Dedifferentiated amniotic fluid mesenchymal stem cell (primary cell): ENCODE data around the gene CCL19.

ENCODE experiments used
- DNase-seq: peaks from one replicate; pipeline ENCODE4 v3.0.0-alpha.2; 2016; ENCODE audit errors: extremely low spot score

The CCL19 gene

GRCh38 chr9:34694811-34695210, 3.7 kb upstream of the CCL19 start:
- no peak for DNase-seq

DNA sequence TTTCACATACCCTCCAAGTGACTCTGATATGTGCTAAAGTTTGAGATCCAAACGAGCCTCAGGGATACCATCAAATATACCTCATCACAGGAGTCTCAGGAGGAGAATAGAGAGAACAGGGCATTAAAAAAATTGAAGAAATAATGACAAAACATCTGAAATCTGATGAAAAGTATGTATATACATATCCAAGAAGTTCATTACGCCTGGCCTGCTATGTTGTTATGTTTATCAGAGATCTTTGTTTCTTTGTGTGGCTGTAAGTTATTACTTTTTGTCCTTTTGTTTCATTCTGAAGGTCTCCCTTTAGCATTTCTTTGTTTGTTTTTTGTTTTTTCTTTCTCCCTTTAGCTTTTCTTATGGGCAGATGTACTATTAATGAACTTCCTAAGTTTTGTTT, 2.5 kb upstream of the CCL19 start:
- no peak for DNase-seq

GRCh38 chr9:34691936-34692315, 850 bp upstream of the CCL19 start:
- no peak for DNase-seq

GRCh38 chr9:34689512-34689911, 1.6 kb downstream of the CCL19 start:
- DNase-seq, result no peak

GRCh38 chr9:34689116-34689470, 2.0 kb downstream of the CCL19 start:
- DNase-seq, result no peak

- no peak for DNase-seq
Observed at GRCh38 chr9:34688329-34689115, 2.6 kb downstream of the CCL19 start.

DNA sequence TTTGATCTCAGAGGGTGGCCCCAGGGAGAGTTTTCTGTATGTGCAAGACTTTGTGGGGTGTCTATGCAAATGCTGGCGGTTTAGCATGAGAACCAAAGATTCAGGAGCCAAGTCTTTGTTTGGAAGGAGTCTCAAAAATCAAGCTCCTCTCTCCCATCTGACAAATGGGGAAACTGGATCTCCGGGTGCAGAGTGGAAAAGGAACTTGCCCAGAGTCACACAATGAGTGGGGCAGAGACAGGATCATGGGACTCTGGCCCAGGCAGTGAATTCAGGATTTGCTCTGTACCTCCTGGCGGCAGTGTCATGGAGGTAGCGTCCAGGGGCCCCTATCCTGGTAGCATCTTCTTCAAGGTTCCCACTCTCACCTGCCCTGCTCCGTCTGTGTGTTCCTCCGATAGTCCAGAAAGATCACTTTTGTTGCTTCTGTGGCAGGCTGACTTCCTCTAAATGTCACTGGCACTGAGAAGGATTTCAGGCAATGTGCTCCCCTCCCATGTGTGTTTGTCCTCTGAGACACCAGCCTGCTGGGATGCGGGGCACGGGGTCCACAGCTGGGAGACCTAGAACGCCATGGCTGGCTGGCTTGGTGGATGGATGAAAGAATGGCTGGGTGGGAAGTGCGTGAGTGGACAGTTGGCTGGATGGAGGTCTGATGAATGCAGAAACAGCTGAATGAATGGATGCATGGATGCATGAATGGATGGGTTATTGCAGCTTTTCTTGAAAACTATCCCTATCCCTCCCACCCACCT, 3.6 kb downstream of the CCL19 start:
- no peak for DNase-seq

GRCh38 chr9:34686732-34687131, 4.3 kb downstream of the CCL19 start:
- no peak for DNase-seq

GRCh38 chr9:34686231-34686630, 4.8 kb downstream of the CCL19 start:
- DNase-seq, result no peak

DNA sequence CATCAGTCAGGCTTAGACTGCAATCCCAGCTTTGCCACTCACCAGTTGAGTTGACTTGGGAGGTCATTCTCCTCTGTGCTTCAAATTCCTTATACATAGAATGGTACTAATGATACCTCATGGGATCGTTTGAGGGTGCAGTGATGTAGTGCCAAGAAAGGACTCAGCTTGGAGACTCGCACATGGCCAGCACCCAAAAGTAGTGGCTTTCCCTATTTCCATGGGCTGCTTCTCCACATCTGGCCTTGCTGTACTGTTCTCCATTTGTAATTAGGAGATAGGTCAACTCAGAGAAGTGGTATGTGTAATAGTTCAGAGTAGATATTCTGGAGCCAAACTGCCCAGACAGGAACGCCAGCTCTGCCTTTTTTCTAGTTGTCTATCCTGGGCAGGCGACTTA, 5.5 kb downstream of the CCL19 start:
- DNase-seq, result no peak

DNA sequence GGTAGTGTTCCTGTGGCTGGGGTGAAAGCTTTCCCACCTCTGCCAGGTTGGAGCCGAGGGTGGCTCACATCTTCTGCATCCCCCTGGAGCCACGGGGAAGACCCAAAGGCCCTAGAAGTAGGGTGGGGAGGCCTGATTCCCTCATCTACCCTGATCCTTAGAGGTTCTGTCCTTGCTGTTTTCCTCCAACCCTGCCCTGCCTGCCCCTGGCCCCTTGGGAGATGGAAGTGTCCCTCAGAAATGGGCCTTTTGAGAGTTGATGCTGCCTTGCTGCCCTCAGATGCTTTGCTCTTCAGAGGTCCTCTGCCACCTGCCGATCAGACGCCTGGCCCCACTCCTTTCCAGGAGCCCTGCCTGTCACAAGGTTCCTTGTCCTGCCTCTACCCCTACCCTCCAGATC, 6.3 kb downstream of the CCL19 start:
- DNase-seq, result no peak

DNA sequence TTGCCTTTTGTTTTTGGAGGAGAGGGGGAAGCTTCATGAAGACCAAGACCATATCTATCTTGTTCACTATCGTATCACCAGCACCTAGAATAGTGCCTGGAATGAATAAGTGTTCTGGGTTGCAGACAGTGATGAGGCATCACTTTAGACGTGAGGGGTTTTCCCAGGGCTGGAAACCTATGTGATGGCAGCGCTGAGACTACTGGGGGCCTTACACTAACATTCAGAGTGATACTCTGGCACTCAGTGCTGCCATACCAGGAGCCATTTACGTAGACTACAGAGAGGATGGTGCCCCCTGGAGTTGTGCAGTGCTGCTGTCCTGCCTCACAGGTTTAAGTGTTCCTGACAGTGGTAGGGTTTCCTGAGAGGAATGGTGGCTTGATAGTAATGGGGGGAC, 6.9 kb downstream of the CCL19 start:
- no peak for DNase-seq

DNA sequence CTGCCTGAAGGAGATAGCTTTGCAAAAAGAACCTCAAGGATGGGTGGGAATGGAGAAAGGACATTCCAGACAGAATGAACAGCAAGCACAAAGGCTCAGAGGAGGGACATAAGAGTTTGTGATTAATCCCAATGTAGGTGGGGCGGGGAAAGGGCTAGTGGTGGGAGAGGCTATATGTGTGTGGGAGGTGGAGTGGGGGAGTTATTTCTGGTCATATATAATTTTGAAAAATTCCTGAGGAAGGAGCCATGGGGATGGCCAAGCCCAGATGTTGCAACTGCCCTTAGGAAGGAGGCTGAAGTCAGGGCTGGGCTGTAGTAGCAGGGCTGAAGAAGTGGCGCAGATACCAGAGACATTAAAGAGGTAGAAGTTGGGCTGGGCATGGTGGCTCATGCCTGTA, 15.2 kb downstream of the CCL19 start:
- no peak for DNase-seq

GRCh38 chr9:34675048-34675714, 15.9 kb downstream of the CCL19 start:
- no peak for DNase-seq

DNA sequence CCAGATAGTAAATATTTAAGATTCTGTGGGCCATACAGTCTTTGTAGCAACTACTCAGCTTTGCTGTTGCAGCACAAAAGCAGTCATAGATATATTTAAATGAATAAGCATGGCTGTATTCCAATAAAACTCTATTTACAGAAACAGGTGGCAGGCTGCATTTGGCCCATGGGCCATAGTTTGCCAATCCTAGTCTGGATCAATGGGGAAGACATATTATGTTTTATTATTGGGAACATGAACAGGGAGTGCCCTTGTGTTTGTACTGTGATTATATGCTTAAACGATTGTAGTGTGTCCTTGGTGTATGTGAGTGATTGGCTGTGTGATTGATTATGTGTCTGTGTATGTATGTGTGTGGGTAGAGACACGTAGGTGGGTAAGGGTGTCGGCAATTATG, 16.6 kb downstream of the CCL19 start:
- DNase-seq, result no peak

DNA sequence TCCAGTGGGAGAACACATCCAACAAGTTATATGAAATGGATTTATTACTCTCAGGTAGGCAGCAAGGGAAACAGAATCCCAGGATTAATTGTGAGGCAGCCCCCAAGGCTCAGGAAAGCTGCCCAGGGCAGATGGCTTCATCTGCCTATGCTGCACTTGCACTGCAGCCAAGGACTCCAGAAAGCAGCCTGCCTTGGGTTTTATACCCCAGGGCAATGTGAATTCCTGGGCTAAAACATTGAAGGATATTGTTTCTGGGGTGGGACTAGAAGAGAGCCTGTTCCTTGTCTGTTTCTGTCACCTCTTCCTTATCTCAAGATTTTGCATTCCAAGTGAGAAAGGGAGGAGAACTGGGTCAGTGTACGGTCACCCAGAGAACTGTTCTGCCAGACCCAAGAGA, 19.8 kb downstream of the CCL19 start:
- DNase-seq, result no peak

DNA sequence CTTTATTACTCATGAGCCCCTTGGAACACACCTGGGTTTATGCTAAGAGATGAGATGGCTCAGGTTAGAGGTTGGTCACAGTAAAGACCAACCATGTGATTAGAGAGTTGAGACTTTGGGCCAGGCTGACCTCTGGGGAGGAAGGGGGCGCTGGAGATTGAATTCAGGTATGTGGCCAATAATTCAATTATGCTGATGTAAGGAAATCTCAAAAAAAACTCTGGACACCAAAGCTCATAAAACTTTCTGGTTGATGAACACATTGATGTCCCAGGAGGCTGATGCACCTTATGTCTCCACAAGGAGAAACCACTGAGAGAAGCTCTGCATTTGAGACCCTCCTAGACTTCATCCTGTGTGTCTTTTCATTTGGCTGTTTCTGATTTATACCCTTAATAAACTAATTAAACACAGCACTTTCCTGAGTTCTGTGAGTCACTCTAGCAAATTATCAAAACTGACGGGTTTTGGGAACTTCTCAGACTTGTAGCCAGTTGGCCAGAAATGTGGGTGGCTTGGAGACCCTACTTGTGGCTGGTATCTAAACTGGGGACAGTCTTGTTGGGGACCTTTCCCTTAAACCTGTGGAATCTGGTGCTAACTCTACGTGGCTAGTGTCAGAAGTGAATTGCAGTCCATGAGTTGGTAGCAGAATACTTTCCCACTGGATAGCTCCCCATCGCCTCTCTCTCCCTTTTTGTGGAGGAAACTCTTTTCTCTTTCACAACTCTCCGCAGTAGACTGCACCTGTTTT, 21.1 kb downstream of the CCL19 start:
- no peak for DNase-seq

GRCh38 chr9:34665381-34666250, 25.5 kb downstream of the CCL19 start:
- DNase-seq, result peak; percentile 97

- DNase-seq, result no peak
Observed at GRCh38 chr9:34665067-34665380, 26.1 kb downstream of the CCL19 start.

DNA sequence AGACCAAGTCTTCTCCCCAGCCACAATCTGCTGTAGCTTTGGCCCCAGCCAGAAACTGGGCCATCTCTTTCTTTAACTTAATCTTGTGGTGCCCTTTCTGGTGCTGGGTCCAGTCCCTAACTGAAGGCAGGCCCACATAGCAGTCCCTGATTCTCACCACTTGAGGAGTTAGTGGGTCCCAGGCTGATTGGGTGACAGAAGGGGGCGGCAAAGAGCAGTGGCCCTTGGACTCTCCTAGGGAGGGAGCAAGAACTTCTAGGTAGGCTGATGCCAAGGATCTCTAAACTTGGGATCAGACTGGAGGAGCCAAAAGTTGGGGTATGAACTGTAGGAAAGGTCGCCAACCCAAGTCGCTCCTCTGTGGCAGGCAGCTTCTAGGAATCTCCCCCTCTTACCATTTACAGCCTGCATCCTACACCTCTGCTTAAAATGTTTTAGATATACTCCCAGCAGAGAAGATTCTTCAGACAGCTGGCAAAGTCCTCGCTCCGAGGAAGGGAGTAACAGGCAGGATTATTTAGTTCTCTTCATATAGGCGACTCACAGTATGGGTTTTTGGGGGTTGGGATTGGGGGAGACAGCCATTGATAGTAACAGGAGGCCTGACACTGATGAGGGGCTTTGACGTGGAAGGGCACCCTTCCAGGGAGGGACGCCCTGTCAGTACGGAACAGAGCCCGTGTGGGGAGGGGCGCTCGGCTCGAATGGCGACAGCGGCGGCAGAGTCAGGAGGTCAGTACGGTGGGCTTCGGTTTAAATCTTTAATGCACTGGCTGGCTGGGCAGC, 26.6 kb downstream of the CCL19 start:
- DNase-seq, result peak; percentile 60

DNA sequence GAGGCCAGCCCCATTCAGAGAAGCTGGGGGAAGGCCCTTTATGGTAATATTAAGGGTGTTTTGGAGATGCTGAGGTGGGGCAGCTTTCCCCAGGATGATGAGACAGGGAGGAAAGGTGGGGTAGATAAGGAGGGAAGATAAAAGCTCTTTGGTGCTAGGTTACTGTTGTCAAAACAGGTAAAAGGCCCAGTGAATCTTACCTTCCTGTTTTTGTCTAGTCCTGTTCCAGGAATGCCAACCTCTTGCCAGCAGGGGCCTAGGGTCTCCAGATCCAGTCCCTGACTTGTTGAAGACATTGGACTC, 27.8 kb downstream of the CCL19 start:
- no peak for DNase-seq
